A549 (cell line): ENCODE data around the gene SIGLEC1. TPM values are rescaled to one million over a fixed set of nuclear protein-coding genes. Genes with fewer than 3 reads are reported as not detected.

Source experiments
- ATAC-seq, 2 experiments: fragments of 200-7000 bp in 1 of 2; fragments of >200 bp in 1 of 2; cut with Nextera tagmentation in 1 of 2; cut with Tn5 transposase in 1 of 2; 3 replicates each; pipeline versions ENCODE4 v1.8.0 to v1.9.1; 2018 to 2020; ENCODE audit warnings: mild to moderate bottlenecking in 1 of 2, moderate library complexity in 1 of 2
- CTCF ChIA-PET: fragments of 300-600 bp; sonication (Branson Sonifier 250); formaldehyde crosslinking; extraction: SDS; loops from one replicate; lab custom pipeline; 2021; ENCODE audit warnings: antibody characterized with exemption, inconsistent platforms; lab: Yijun Ruan, JAX
- POLR2A ChIA-PET: fragments of 350-600 bp; formaldehyde crosslinking; extraction: SDS; loops from one replicate; lab custom pipeline; 2021; ENCODE audit warnings: antibody characterized with exemption, inconsistent platforms; lab: Yijun Ruan, JAX
- DNase-seq, 2 experiments: peaks; one replicate each; pipeline versions ENCODE4 v3.0.0 to v3.0.0-alpha.2; 2011 to 2016; ENCODE audit warnings: low read depth in 1 of 2, low spot score in 1 of 2
- FAIRE-seq: peaks from 2 replicates; lab custom pipeline; 2011; peaks lifted over from hg19 to GRCh38; lab: Jason Lieb, UNC
- H3K27ac ChIP-seq, 2 experiments: fragments of >200 bp; sonication (Bioruptor Twin); formaldehyde crosslinking; 3 replicates each; pipeline ENCODE4 v1.5.1; 2016 to 2017
- H3K4me1 ChIP-seq: fragments of >200 bp; sonication (Bioruptor Twin); formaldehyde crosslinking; 3 replicates; pipeline ENCODE4 v1.6.1; 2016
- H3K4me2 ChIP-seq: fragments of >200 bp; sonication (Bioruptor Twin); formaldehyde crosslinking; 3 replicates; pipeline ENCODE4 v1.6.1; 2016
- H3K4me3 ChIP-seq: fragments of >200 bp; sonication (Bioruptor Twin); formaldehyde crosslinking; 3 replicates; pipeline ENCODE4 v1.5.1; 2016
- H3K9me3 ChIP-seq: fragments of >200 bp; sonication (Bioruptor Twin); formaldehyde crosslinking; 3 replicates; pipeline ENCODE4 v1.6.1; 2016
- ATOH8 ChIP-seq: fragments of 250-450 bp; sonication (Bioruptor Pico); IDR thresholded peaks from 2 replicates; pipeline ENCODE4 v1.5.0; 2020; ENCODE audit warnings: low read depth, mild to moderate bottlenecking, moderate library complexity
- CBX8 ChIP-seq: fragments of 200-600 bp; sonication (generic); IDR thresholded peaks from 2 replicates; pipeline ENCODE4 v1.6.1; 2016
- CEBPB ChIP-seq, 2 experiments: fragments of >200 bp in 1 of 2; sonication (Bioruptor Twin) in 1 of 2; formaldehyde crosslinking in 1 of 2; IDR thresholded peaks; 2 replicates each; pipeline ENCODE4 v1.6.1; 2012 to 2016
- E2F6 ChIP-seq: IDR thresholded peaks from 2 replicates; pipeline ENCODE4 v1.6.1; 2012; ENCODE audit warnings: low read depth, borderline replicate concordance
- EHMT2 ChIP-seq: fragments of 200-600 bp; sonication (generic); IDR thresholded peaks from 2 replicates; pipeline ENCODE4 v1.6.1; 2016; ENCODE audit warnings: antibody characterized with exemption, low read depth, mild to moderate bottlenecking, moderate library complexity
- FOSB ChIP-seq: fragments of 250-450 bp; sonication (Bioruptor Pico); IDR thresholded peaks from 2 replicates; pipeline ENCODE4 v1.5.0; 2020; ENCODE audit warnings: mild to moderate bottlenecking, moderate library complexity
- GATA3 ChIP-seq: IDR thresholded peaks from 2 replicates; pipeline ENCODE4 v1.6.1; 2012; ENCODE audit warnings: borderline replicate concordance
- HMGXB4 ChIP-seq: fragments of 250-450 bp; sonication (Bioruptor Pico); IDR thresholded peaks from 2 replicates; pipeline ENCODE4 v1.5.0; 2021; ENCODE audit warnings: mild to moderate bottlenecking, moderate library complexity, borderline replicate concordance
- HOXB13 ChIP-seq: fragments of 250-450 bp; sonication (Bioruptor Pico); IDR thresholded peaks from 2 replicates; pipeline ENCODE4 v1.5.0; 2020; ENCODE audit warnings: low read depth, mild to moderate bottlenecking, moderate library complexity
- JUN ChIP-seq, 2 experiments: fragments of >200 bp; sonication (Bioruptor Twin); formaldehyde crosslinking; IDR thresholded peaks; 2 replicates in 1 of 2; 3 replicates in 1 of 2; pipeline ENCODE4 v1.6.1; 2016 to 2017
- KDM1A ChIP-seq: fragments of 200-600 bp; sonication (generic); IDR thresholded peaks from 2 replicates; pipeline ENCODE4 v1.6.1; 2016; ENCODE audit warnings: low read depth, mild to moderate bottlenecking
- MAFK ChIP-seq: fragments of 450-650 bp; IDR thresholded peaks from 2 replicates; pipeline ENCODE4 v1.6.1; 2014; ENCODE audit not compliant: partially characterized antibody
- MYC ChIP-seq: IDR thresholded peaks from 2 replicates; pipeline ENCODE4 v1.6.1; 2012; ENCODE audit warnings: mild to moderate bottlenecking, inconsistent platforms, low read length, improper control_type of control experiment, borderline replicate concordance
- NPAS2 ChIP-seq: fragments of 250-450 bp; sonication (Bioruptor Pico); IDR thresholded peaks from 2 replicates; pipeline ENCODE4 v1.8.0; 2022; ENCODE audit warnings: mild to moderate bottlenecking, moderate library complexity, borderline replicate concordance
- RFX5 ChIP-seq: fragments of 450-650 bp; IDR thresholded peaks from 2 replicates; pipeline ENCODE4 v1.7.1; 2014; ENCODE audit warnings: antibody characterized with exemption, mild to moderate bottlenecking, moderate library complexity
- RNF2 ChIP-seq: fragments of 200-600 bp; sonication (generic); IDR thresholded peaks from 2 replicates; pipeline ENCODE4 v1.6.1; 2016; ENCODE audit warnings: low read depth, mild to moderate bottlenecking, antibody characterized with exemption, moderate library complexity, borderline replicate concordance
- USF2 ChIP-seq: fragments of 450-650 bp; IDR thresholded peaks from 2 replicates; pipeline ENCODE4 v1.6.1; 2014; ENCODE audit warnings: antibody characterized with exemption
- ZC3H11A ChIP-seq: fragments of 450-650 bp; IDR thresholded peaks from 2 replicates; pipeline ENCODE4 v1.6.1; 2014; ENCODE audit warnings: antibody characterized with exemption, mild to moderate bottlenecking
- ZFP36 ChIP-seq: fragments of 450-650 bp; IDR thresholded peaks from 2 replicates; pipeline ENCODE4 v1.6.1; 2014; ENCODE audit warnings: borderline replicate concordance; ENCODE audit not compliant: partially characterized antibody
- WGBS: methylation state at CpG from one replicate; pipeline ENCODE4 v1.1.6; 2017; ENCODE audit errors: missing lambda C conversion rate; 5-methylcytosine and 5-hydroxymethylcytosine counted together
- polyA plus RNA-seq, 4 experiments: library from polyadenylated mRNA; depleted of rRNA in 3 of 4; stranded (reverse); fragments of >200 nt; fragmentation: RNase III in 1 of 4; extraction: RNeasy Plus Mini Kit Qiagen cat#74134 plus additional on column Dnase treatment in 1 of 4; gene quantifications; 2 replicates in 3 of 4; 3 replicates in 1 of 4; pipeline ENCODE4 v1.2.3, GENCODE V29; 2011 to 2017
- TF ChIP-seq, protein P1 (sequence below): IDR thresholded peaks from 2 replicates; pipeline ENCODE4 v1.6.1; 2012

The SIGLEC1 gene
- polyA plus RNA-seq, 2 of the 4 experiments (the other 2 are of a cell fraction): 0.01 TPM; not detected in 1

DNA sequence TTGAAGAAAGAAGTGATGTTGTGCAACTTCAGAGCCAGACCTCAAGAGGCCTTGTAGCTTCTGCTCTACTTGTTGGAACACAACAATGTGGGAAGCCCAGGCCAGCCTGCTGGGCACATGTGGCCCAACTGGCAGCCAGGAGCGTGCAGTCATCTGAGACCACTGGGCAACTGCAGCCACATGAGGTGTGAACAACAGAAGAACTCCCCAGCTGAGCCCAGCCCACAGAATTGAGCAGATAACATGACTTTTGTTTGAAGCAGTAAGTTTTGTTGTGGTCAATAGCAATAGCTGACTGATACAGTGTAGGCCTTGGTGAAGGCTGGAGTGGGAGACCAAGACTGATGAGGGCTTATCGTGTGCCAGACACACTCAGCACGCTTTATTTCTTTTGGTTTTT is 22.0 kb downstream of the SIGLEC1 start:
- Histone ChIP-seq H3K9me3 (no peaks in the 10 kb centered on the region), H3K4me1 (peaks cover 8% of the 10 kb centered on the region; the same call in 2 of the 3 replicates), H3K4me2 (no peak overlapping the region), H3K27ac (no peak overlapping the region), H3K4me3 (no peak overlapping the region)
- CTCF ChIA-PET: interaction anchor here (0.7 to 61.5 kb wide), 3 partner anchors 10 to 75 kb away, joined by 3 to 2233 read pairs (median 187); partner anchors contain the start of genes ADAM33, ADISSP, HSPA12B and SIGLEC1
- WGBS: 90% methylated on average over 3 of the region's 3 CpGs
- ATAC-seq (no peak), FAIRE-seq (no peak), DNase-seq (no peak)
- POLR2A ChIA-PET: no interaction called here
- no peak for TF ChIP-seq MYC

DNA sequence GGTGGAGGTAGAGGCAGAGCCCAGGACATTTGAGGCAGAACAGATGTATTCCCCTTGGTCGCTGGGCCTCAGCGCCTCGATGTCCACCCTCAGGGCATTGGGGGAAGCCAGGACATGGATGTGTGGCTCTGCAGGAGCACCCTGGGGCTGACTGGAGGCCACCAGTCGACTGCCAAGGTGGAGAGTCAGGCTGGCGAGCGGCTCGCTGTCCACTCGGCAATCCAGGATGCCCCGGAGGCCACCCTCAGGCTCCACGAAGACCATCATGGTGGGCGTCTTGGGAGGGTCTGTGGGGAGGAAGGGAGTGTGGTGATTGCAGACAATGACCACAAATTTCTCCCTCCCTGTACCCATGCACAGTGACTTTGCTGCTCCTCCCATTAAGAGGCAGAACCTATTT is 22.4 kb downstream of the SIGLEC1 start:
- DNase-seq (no peak), FAIRE-seq (no peak), ATAC-seq (no peak)
- H3K9me3 ChIP-seq: no peaks in the 10 kb centered on the region
- H3K4me1 ChIP-seq: peaks cover 8% of the 10 kb centered on the region; the same call in 2 of the 3 replicates
- no peak for TF ChIP-seq HMGXB4 (CRISPR knock-in tag)
- no peak for TF ChIP-seq ZFP36
- no peak for TF ChIP-seq ATOH8 (CRISPR knock-in tag)
- no peak for TF ChIP-seq NPAS2 (CRISPR knock-in tag)
- TF ChIP-seq MAFK: no peak
- TF ChIP-seq RFX5: no peak
- TF ChIP-seq ZC3H11A: no peak
- TF ChIP-seq E2F6: no peak
- TF ChIP-seq CBX8: no peak
- TF ChIP-seq RNF2: no peak
- TF ChIP-seq CEBPB (IDR thresholded peaks at IDR 0.05): no peak
- no peak for TF ChIP-seq FOSB (CRISPR knock-in tag)
- TF ChIP-seq, protein P1, sequence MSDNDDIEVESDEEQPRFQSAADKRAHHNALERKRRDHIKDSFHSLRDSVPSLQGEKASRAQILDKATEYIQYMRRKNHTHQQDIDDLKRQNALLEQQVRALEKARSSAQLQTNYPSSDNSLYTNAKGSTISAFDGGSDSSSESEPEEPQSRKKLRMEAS: no peak
- no peak for TF ChIP-seq JUN (IDR thresholded peaks at IDR 0.05)
- TF ChIP-seq HOXB13 (CRISPR knock-in tag): no peak
- no peak for TF ChIP-seq EHMT2
- TF ChIP-seq KDM1A: no peak
- H3K27ac ChIP-seq: no peak overlapping the region
- no peak overlapping the region for H3K4me2 ChIP-seq
- POLR2A ChIA-PET: no interaction called here
- WGBS: 69% methylated on average over 10 of the region's 11 CpGs
- CTCF ChIA-PET: interaction anchor here (17.2 to 61.5 kb wide), 2 partner anchors 9 to 48 kb away, joined by 187 to 2233 read pairs; partner anchors contain the start of genes ADAM33, ADISSP, HSPA12B and SIGLEC1
- H3K4me3 ChIP-seq: no peak overlapping the region

GRCh38 chr20:3687655-3688054 is 24.7 kb downstream of the SIGLEC1 start:
- no peak overlapping the region for H3K4me2 ChIP-seq
- 33% methylated on average over 2 of the region's 2 CpGs for WGBS
- no peak overlapping the region for H3K27ac ChIP-seq
- POLR2A ChIA-PET: interaction anchor here (1.3 kb wide), 1 partner anchor 80 kb away, joined by 3 read pairs; the partner anchor contains the start of gene ADISSP
- CTCF ChIA-PET: interaction anchor here (0.9 to 61.5 kb wide), 8 partner anchors 7 to 167 kb away, joined by 3 to 2233 read pairs (median 5); partner anchors contain the start of genes ADAM33, ADISSP, HSPA12B and SIGLEC1
- peak; percentile 96 for FAIRE-seq
- peak; percentile 62 to 87; a peak in 5 of 6 replicates for ATAC-seq
- TF ChIP-seq GATA3: no peak
- TF ChIP-seq USF2: peak; percentile 83
- no peak for TF ChIP-seq HOXB13 (CRISPR knock-in tag)
- no peak overlapping the region for H3K4me3 ChIP-seq
- DNase-seq: peak; percentile 67 to 69
- H3K9me3 ChIP-seq: no peaks in the 10 kb centered on the region
- peaks cover 8% of the 10 kb centered on the region; the same call in 2 of the 3 replicates for H3K4me1 ChIP-seq
